ENCODE measurements around the gene INPP5E.

The INPP5E gene, protein sequence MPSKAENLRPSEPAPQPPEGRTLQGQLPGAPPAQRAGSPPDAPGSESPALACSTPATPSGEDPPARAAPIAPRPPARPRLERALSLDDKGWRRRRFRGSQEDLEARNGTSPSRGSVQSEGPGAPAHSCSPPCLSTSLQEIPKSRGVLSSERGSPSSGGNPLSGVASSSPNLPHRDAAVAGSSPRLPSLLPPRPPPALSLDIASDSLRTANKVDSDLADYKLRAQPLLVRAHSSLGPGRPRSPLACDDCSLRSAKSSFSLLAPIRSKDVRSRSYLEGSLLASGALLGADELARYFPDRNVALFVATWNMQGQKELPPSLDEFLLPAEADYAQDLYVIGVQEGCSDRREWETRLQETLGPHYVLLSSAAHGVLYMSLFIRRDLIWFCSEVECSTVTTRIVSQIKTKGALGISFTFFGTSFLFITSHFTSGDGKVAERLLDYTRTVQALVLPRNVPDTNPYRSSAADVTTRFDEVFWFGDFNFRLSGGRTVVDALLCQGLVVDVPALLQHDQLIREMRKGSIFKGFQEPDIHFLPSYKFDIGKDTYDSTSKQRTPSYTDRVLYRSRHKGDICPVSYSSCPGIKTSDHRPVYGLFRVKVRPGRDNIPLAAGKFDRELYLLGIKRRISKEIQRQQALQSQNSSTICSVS

GRCh38 chr9:136439481-136440408 is at the start of gene INPP5E:
TSS of gene INPP5E (minus strand) at chr9:136439845. CDS start at chr9:136439419, 426 bp downstream.
- DNase-seq (ENCODE audit: low read depth), result peak; percentile 38

DNA sequence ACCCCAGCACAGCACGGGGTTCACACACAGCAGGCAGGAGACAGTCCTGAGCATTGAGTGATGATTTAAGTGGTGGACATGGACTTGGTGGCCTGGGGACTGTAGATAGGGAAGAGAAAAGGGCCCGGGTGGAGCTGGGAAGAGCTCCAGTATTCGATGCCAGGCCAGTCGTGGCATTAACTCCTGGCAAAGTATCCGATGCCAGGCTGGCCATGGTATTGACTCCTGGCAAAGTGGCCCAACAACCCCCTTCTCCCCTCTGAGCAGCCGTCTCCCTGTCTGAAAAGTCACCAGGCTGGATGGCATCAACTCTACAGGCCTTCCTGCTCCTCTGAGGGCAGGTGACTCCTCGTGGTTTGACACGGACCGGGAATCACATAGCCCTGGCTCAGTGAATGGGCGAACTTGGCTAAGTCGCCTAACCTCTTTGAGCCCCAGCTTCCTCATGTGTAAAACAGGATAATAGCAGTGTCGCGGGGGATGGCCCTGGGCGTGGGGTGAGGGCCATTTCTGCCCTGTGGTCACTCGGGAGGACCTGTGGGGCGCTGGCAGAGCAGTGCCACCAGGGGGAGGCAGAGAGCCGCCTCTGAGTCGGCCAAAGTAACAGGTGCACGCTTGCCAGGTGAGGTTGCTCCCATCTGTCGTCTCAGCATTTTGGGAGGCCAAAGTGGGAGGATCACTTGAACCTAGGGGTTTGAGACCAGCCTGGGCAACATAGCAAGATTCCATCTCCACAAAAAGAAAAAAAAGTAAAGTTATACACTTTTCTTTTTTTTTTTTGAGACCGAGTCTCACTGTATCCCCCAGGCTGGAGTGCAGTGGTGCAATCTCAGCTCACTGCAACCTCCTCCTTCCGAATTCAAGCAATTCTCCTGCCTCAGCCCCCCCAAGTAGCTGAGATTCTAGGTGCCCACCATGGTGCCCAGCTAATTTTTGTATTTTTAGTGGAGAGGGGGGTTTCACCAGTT is 48.9 kb upstream of the INPP5E start:
- DNase-seq (ENCODE audit: low read depth), result no peak

DNA sequence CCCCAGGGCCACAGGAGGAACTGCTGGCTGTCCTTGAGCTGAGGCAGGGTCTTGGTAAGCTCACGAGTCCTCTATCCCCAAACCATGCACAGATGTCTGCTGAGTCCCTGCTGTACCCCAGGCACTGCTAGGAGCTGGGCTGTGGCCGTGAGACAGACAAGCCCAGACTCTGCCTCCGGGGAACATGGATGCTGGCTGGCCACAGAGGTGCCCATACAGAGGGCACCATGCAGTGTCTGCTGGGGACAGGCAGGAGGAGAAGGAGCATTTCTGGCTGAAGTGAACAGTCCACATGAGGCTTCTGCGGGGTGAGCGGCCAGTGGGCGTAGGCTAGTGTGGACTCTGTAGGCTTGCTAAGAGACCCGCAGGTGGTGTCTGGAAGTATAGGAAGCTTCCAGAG is 48.0 kb upstream of the INPP5E start:
- DNase-seq (ENCODE audit: low read depth), result no peak

DNA sequence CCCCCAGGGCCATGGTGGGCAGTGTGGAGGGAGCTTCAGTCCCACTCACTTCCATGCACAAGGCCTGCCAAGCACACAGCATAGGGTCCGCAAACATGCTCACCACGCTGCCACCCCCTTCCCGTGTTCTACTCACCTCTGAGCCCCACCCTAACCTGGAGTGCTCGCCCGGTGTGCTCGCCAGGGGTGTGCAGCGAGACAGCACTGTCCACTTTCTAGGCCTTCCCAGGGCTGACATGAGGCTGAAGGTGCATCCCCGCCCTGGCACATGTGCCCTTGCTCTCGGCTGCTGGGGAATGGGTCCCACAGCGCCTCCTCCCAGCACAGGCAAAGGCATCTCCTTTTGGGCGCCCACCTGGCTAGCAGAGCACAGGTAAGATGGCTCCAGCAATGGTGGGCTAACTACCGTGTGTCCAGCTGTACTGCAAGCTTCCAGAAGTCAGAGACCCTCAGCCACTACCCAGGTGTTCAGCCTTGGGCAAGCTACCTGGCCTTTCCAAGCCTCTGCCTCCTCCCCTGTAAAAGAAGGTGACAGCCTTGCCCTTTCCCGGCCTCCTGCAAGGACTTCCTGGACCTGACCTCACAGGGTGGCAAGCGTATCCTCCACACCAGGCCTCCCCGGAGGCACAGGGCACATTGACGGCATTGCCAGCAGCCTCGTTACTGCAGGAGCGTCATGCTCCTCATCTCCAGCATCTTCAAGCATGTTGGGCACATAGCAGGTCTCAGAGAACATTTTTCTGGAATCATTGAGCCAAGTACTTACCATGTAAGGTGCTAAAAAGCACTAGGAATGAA is 47.4 kb upstream of the INPP5E start:
- DNase-seq (ENCODE audit: low read depth), result no peak

GRCh38 chr9:136486131-136486530 is 46.5 kb upstream of the INPP5E start:
- DNase-seq (ENCODE audit: low read depth), result no peak

GRCh38 chr9:136485049-136486045 is 45.7 kb upstream of the INPP5E start:
- DNase-seq (ENCODE audit: low read depth), result peak; percentile 56

DNA sequence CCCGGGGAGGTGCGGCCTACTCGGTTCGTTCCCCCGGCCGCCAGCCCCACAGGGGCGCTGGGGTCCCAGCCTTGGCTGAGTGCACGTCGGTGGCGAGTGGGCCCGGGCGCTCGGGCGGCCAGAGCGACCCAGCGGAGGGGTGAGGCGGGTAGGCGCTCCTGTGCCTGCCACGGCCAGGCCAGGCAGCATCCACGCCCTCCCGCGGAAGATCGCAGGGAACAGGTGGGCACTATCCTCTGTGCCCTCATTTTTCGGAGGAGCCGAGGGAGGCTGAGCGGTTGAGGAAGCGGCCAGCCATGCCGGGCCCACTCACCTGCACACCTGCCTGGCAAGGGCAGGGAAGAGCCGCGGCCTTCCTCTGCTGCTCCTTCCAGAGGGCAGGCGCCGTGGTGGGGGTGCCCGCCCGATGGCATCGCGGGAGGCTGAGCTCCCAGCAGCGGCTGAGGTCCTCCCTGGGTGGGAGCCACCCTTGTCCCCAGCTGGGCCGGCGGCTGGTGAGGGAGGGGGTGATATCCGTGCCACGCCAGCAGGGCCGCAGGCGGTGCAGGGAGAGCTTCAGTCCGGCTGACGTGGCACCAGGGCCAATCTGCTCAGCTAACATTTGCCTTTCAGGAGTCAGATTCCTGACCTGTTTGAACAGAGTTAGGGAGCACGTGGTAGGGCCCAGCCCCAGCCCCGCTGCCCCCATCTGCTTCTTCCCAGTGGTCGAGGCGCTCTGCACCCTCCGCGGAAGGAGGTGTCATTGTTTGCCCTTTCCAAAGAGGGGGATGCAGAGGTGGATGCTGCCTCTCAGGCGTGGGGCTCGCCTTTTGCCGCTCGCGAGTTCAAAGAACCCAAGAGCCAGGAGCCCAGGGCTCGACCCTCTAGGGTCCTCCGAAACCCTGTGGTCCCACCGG is 44.8 kb upstream of the INPP5E start:
- no peak for DNase-seq (ENCODE audit: low read depth)

DNA sequence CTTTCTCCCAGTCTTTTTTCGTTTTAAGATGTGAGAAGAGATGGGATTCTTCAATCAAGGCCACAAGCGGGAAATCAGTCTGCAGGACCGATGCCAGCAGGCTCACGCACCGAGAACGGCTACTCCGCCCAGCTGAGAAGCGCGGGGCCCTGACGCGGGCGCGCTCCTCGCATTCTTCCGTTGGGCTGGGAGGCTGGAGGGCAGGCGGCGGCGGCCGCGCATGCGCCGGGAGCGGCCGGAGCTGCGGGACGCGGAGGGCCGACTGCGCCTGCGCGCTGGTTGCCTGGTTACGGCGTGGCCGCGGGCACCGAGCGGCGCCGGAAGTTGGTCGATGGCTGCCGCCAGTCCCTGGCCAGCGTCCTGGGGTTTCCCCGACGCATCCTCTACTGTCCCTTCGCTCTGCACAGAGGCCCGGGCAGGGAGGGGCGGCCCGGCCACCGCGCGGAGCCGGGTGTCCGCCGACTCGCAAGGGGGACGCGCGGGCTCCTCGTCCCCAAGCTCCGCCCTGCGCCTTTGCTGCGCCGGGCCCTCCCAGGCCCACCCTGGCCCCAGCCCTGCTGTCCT is 44.0 kb upstream of the INPP5E start:
- DNase-seq (ENCODE audit: low read depth), result peak; percentile 71

DNA sequence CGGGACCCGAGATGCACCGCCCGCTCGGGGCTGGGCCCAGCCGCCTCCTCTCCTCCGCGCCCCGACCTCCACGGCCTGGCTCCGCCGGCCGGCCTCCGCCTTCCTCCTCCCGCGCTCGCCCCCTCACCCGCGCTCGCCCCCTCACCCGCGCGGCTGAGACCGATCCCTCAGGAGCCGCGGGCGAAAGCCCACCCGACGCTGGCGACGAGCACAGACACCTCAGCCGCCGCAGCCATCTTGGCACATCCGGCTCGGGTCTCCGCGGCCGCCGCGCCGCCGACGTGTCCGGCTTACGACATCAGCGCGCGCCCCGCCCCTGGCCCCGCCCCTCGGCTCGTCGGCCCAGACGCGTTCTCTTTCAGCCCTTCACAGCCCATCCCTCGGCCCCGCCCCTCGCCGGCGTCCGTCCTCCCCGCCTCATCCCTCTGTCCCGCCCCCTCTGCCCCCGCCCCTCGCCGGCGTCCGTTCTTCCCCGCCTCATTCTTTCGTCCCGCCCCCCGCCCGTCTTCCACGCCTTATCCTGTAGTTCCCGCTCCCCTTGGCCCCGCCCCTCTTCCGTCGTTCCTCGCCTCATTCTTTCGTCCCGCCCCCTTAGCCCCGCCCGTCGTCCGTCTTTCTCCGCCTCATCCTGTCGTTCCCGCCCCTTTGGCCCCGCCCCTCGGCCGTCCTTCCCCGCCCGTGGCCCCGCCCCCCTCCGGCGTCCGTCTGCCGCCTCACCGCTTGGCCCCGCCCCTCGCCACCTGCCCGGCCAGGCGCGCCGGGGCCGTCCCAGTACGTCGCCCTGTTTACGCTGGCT is 43.3 kb upstream of the INPP5E start, which contains the start of gene SEC16A:
SEC16A (minus strand) TSS at position 248 of the 796 bp plus-strand sequence. CDS start 5,425 bp downstream, outside the sequence.
- peak; percentile 97 for DNase-seq (ENCODE audit: low read depth)

GRCh38 chr9:136482046-136482792 is 42.6 kb upstream of the INPP5E start:
- DNase-seq (ENCODE audit: low read depth), result no peak

- DNase-seq (ENCODE audit: low read depth), result no peak
Observed at GRCh38 chr9:136481558-136481957, 41.9 kb upstream of the INPP5E start.

GRCh38 chr9:136476369-136477150 is 36.9 kb upstream of the INPP5E start:
- DNase-seq (ENCODE audit: low read depth), result no peak

DNA sequence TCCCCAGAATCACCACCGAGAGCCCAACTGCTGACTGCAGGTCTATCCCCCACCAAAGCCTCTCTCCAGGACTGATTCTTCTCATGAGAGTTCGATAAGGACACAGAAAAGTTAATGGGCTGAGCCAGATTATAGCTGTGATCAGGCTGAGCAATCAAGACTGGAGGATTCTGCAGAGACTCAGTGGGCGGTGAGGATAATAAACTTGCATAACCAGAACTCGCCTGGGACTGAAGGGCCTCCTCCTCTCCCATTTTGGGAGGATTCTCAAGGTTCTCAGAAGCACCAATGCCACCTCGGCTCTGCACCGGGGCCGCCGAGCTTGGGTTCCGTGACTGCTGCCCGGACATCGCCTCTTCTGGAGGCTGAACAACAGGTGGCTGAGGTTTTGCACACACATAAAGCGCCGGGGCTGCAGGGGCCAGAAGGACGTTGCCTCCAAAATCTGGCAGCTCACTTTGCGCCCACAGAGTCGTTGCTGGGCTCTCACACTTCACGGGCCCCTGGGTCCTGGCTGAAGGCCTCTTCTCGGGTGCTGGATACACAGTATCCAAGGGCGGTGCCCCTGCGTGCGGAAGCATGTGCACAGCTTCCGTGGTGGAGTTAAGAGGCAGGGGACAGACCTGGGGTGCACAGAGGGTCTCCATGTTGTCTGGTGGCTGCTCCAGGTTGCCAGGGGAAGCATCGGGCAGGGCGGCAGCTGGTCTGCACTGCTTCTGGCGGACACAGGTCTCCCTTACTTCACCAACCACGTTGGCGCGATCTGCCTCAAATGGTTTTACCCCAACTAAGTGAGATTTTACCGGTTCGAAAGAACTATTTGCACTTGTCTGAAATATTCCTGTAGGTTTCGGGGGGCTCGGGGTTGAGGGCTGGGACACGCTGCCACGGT is 35.6 kb upstream of the INPP5E start:
- no peak for DNase-seq (ENCODE audit: low read depth)

DNA sequence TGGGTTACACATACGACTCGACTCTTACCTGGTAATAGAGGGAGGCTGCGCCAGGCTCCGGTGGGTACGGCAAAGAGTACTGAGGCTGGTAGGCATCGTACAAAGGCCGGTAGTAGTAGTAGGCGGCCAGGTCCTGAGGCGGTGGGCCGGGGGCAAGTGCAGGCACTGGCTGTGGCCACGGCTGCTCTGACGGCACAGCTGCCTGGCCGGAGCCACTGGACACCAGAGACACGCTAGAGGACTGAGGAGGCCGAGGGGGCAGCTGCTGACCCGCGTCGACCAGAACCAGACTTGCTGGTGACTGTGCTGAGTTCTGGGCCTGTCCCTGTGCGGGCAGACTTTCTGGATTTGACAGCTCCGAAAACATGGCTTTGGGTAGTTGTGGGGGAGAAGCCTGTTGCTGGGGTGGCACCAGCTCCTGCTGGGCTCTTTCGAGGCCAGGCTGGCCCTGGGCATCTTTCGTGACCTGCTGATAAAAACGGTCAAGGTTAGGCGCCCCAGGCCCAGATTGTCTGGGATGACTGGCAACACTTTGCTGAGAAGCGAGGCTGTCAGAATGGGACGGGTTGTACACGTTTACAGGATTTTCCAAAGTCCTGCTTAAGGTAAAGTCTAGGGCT is 34.5 kb upstream of the INPP5E start:
- DNase-seq (ENCODE audit: low read depth), result no peak
